Suprapubic skin (tissue), 4 donors: ENCODE measurements around the gene ARPP19.

Experiments used
- CTCF ChIP-seq, 2 donors: fragments of 200-600 bp in 1 of 2; fragments of 450-650 bp in 1 of 2; sonication (generic) in 1 of 2; IDR thresholded peaks; one replicate each; pipeline ENCODE4 v1.5.1; 2016 to 2019; ENCODE audit warnings: antibody characterized with exemption in 2 of 2, mild to moderate bottlenecking in 1 of 2, moderate library complexity in 1 of 2
- EP300 ChIP-seq: sonication (generic); formaldehyde crosslinking; IDR thresholded peaks from one replicate; pipeline ENCODE4 v1.6.1; 2017; ENCODE audit warnings: antibody characterized with exemption
- POLR2A ChIP-seq, 2 donors: fragments of 450-650 bp; IDR thresholded peaks; one replicate each; pipeline ENCODE4 v1.6.1; 2017; ENCODE audit warnings: antibody characterized with exemption in 2 of 2, mild to moderate bottlenecking in 2 of 2, moderate library complexity in 2 of 2
- POLR2AphosphoS5 ChIP-seq, 3 donors: sonication (generic); formaldehyde crosslinking; IDR thresholded peaks; one replicate each; pipeline ENCODE4 v1.6.1; 2017; ENCODE audit warnings: antibody characterized with exemption in 3 of 3

GRCh38 chr15:52520421-52520820 lies 48.4 kb downstream of the ARPP19 start:
- TF ChIP-seq EP300 (no peak), CTCF (IDR thresholded peaks at IDR 0.05) (no peak), POLR2AphosphoS5 (IDR thresholded peaks at IDR 0.05) (no peak), POLR2A (IDR thresholded peaks at IDR 0.05) (no peak)
